ENCODE measurements around the gene APBB2. TPM values are rescaled to one million over a fixed set of nuclear protein-coding genes. Genes with fewer than 3 reads are reported as not detected.
A peak's percentile ranks its signal among the peaks of the same experiment; 100 is the strongest.

The APBB2 gene
- total and polyA plus RNA-seq, 10 of the 15 experiments (the other 5 are each of a cell fraction or from before 2014, with no cell fraction given), result 2.7 to 24.6 (median 19.0) TPM

DNA sequence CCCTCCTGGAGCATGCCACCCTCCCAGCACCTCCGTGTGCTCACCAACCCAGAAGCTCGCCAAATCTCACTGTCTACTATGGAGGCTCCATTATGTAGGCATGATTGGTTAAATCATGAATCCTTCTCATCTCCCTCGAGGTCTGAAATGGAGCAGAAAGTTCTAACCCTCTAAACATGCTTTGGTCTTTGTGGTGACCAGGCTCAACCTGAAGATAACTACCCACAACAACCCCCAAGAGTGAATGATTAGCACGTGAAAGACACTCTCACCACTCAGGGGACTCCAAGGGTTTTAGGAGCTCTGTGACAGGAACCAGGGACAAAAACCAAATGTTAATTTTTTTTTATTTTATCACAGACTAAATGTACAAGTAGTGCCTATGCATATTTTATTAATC lies 47.2 kb downstream of the APBB2 start:
- 0% methylated on average over 4 of the region's 4 CpGs for WGBS (ENCODE audit: insufficient coverage, insufficient replicate concordance, low lambda C conversion rate, missing lambda C conversion rate)
- peaks cover 8% of the 10 kb centered on the region for H3K79me2 ChIP-seq (ENCODE audit: control insufficient read depth, insufficient read depth, low read length)
- no peak overlapping the region for H3K9ac ChIP-seq (ENCODE audit: control insufficient read depth, insufficient read depth, low read length)
- ATAC-seq, result no peak
- peaks cover 2% of the 10 kb centered on the region for H3K4me1 ChIP-seq (ENCODE audit: control insufficient read depth, insufficient read depth, low read length)
- H3K4me2 ChIP-seq (ENCODE audit: control insufficient read depth, insufficient read depth), result no peak overlapping the region
- POLR2A ChIA-PET, result no interaction called here
- no peaks in the 10 kb centered on the region for H4K20me1 ChIP-seq (ENCODE audit: control insufficient read depth, insufficient read depth)
- BruUV-seq (replicated peaks), result no TSS peak
- RAD21 ChIA-PET (ENCODE audit: unreplicated experiment), result interaction anchor here (0.7 to 1.0 kb wide), 2 partner anchors 32 to 45 kb away, joined by 3 read pairs; no protein-coding TSS in a partner anchor
- no peaks in the 10 kb centered on the region for H3K36me3 ChIP-seq (ENCODE audit: control insufficient read depth in 2 of 2, insufficient read depth in 2 of 2, low read length in 1 of 2)
- SMC1A ChIA-PET (ENCODE audit: uncharacterized antibody, unreplicated experiment), result interaction anchor here (0.8 to 1.3 kb wide), 5 partner anchors 9 to 101 kb away, joined by 3 to 4 read pairs (median 3); no protein-coding TSS in a partner anchor
- DNase-seq (ENCODE audit: low read depth, low spot score), result no peak
- in situ Hi-C loops (cut with MboI), result no loop called here
- peak overlapping the region; percentile 20; the same call in 1 of the 2 replicates for H2AFZ ChIP-seq (ENCODE audit: control insufficient read depth, low read depth, low read length)
- FAIRE-seq, result no peak
- peaks cover 1% of the 10 kb centered on the region; the same call in 1 of the 3 replicates for H3K9me3 ChIP-seq (replicated peaks; ENCODE audit: control insufficient read depth, insufficient read depth, low read length)
- intact Hi-C loops (cut with micrococcal nuclease; ENCODE audit: unreplicated experiment), result no loop called here
- no peak overlapping the region for H3K4me3 ChIP-seq
- H3K27me3 ChIP-seq (replicated peaks in 1 of 2; ENCODE audit: control insufficient read depth in 2 of 2, insufficient read depth in 2 of 2, low read length in 1 of 2), result no peaks in the 10 kb centered on the region
- no peak overlapping the region for H3K27ac ChIP-seq (ENCODE audit: control insufficient read depth, insufficient read depth)
- CTCF ChIA-PET, result interaction anchor here (1.0 kb wide), 1 partner anchor 190 kb away, joined by 3 read pairs; no protein-coding TSS in a partner anchor
- no peak for TF ChIP-seq ATF7 (IDR thresholded peaks at IDR 0.05; ENCODE audit: low read depth)
- TF ChIP-seq RUNX3 (IDR thresholded peaks at IDR 0.05; ENCODE audit: low read length), result 0 out of 2 replicates have a peak, but pooled peaks have one; percentile 7

DNA sequence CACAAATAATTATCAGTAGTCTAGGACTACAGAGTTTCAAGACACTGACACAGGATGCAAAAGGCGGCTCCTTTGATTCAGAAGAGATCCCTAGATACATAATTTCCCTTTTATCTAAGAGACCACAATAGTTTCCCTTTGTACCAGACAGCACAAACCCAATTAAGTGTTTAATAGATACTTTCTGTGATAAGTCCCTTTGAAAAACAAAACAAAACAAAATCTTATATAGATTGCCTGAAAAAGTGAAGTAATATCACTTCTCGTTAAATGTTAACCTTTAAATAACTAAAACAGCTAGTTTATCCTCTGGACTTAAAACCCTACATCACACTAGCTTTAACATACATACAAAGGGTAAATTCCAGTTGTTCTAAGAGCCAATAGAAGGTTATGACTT lies 49.9 kb downstream of the APBB2 start:
- Histone ChIP-seq H2AFZ (ENCODE audit: control insufficient read depth, low read depth, low read length) (no peak overlapping the region), H4K20me1 (ENCODE audit: control insufficient read depth, insufficient read depth) (no peaks in the 10 kb centered on the region), H3K9me3 (replicated peaks; ENCODE audit: control insufficient read depth, insufficient read depth, low read length) (peaks cover 1% of the 10 kb centered on the region; the same call in 1 of the 3 replicates), H3K27me3 (replicated peaks in 1 of 2; ENCODE audit: control insufficient read depth in 2 of 2, insufficient read depth in 2 of 2, low read length in 1 of 2) (no peaks in the 10 kb centered on the region), H3K4me1 (ENCODE audit: control insufficient read depth, insufficient read depth, low read length) (no peaks in the 10 kb centered on the region), H3K79me2 (ENCODE audit: control insufficient read depth, insufficient read depth, low read length) (peaks cover 3% of the 10 kb centered on the region), H3K36me3 (ENCODE audit: control insufficient read depth in 2 of 2, insufficient read depth in 2 of 2, low read length in 1 of 2) (no peaks in the 10 kb centered on the region), H3K4me3 (no peak overlapping the region), H3K4me2 (ENCODE audit: control insufficient read depth, insufficient read depth) (no peak overlapping the region), H3K9ac (ENCODE audit: control insufficient read depth, insufficient read depth, low read length) (no peak overlapping the region), H3K27ac (ENCODE audit: control insufficient read depth, insufficient read depth) (no peak overlapping the region)
- TF ChIP-seq ZNF207 (IDR thresholded peaks at IDR 0.05; ENCODE audit: borderline replicate concordance) (no peak), SIX5 (IDR thresholded peaks at IDR 0.05; ENCODE audit: low read depth, low read length, severe bottlenecking) (no peak), DPF2 (IDR thresholded peaks at IDR 0.05) (no peak), GATAD2B (conservative IDR thresholded peaks at IDR 0.05; ENCODE audit: low read depth) (no peak), CREB1 (IDR thresholded peaks at IDR 0.05; ENCODE audit: low read depth) (no peak), MYC (IDR thresholded peaks at IDR 0.05; ENCODE audit: insufficient read depth, insufficient read length, insufficient replicate concordance, low read length, severe bottlenecking) (no peak), JUNB (IDR thresholded peaks at IDR 0.05) (no peak), BRCA1 (IDR thresholded peaks at IDR 0.05; ENCODE audit: low read depth, low read length) (no peak), WRNIP1 (IDR thresholded peaks at IDR 0.05; ENCODE audit: borderline replicate concordance, low read depth, low read length) (no peak)
- TF ChIP-seq, protein P1, sequence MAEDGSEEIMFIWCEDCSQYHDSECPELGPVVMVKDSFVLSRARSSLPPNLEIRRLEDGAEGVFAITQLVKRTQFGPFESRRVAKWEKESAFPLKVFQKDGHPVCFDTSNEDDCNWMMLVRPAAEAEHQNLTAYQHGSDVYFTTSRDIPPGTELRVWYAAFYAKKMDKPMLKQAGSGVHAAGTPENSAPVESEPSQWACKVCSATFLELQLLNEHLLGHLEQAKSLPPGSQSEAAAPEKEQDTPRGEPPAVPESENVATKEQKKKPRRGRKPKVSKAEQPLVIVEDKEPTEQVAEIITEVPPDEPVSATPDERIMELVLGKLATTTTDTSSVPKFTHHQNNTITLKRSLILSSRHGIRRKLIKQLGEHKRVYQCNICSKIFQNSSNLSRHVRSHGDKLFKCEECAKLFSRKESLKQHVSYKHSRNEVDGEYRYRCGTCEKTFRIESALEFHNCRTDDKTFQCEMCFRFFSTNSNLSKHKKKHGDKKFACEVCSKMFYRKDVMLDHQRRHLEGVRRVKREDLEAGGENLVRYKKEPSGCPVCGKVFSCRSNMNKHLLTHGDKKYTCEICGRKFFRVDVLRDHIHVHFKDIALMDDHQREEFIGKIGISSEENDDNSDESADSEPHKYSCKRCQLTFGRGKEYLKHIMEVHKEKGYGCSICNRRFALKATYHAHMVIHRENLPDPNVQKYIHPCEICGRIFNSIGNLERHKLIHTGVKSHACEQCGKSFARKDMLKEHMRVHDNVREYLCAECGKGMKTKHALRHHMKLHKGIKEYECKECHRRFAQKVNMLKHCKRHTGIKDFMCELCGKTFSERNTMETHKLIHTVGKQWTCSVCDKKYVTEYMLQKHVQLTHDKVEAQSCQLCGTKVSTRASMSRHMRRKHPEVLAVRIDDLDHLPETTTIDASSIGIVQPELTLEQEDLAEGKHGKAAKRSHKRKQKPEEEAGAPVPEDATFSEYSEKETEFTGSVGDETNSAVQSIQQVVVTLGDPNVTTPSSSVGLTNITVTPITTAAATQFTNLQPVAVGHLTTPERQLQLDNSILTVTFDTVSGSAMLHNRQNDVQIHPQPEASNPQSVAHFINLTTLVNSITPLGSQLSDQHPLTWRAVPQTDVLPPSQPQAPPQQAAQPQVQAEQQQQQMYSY (CRISPR knock-in tag; IDR thresholded peaks at IDR 0.05), result no peak
- SMC1A ChIA-PET (ENCODE audit: uncharacterized antibody, unreplicated experiment), result interaction anchor here (0.7 to 1.5 kb wide), 2 partner anchors 29 to 47 kb away, joined by 3 to 5 read pairs; no protein-coding TSS in a partner anchor
- 98% methylated on average over 2 of the region's 2 CpGs for WGBS (ENCODE audit: insufficient coverage, insufficient replicate concordance, low lambda C conversion rate, missing lambda C conversion rate)
- FAIRE-seq (no peak), DNase-seq (ENCODE audit: low read depth, low spot score) (no peak), ATAC-seq (no peak)
- intact Hi-C loops (cut with micrococcal nuclease; ENCODE audit: unreplicated experiment) (no loop called here), in situ Hi-C loops (cut with MboI) (no loop called here)
- POLR2A ChIA-PET, result no interaction called here
- no TSS peak for BruUV-seq (replicated peaks)
- CTCF ChIA-PET, result no interaction called here
- RAD21 ChIA-PET (ENCODE audit: unreplicated experiment), result interaction anchor here (0.9 to 1.0 kb wide), 2 partner anchors 8 to 9 kb away, joined by 3 to 4 read pairs; no protein-coding TSS in a partner anchor
